HEK293T (cell line): ENCODE results near the gene OR10D3.

Experiments
- ARNT ChIP-seq: fragments of 450-650 bp; IDR thresholded peaks from 2 replicates; pipeline ENCODE4 v1.6.1; 2017; ENCODE audit warnings: mild to moderate bottlenecking
- BHLHE40 ChIP-seq: fragments of 450-650 bp; IDR thresholded peaks from 2 replicates; pipeline ENCODE4 v1.6.1; 2016; ENCODE audit warnings: mild to moderate bottlenecking, moderate library complexity, borderline replicate concordance
- FOXK2 ChIP-seq: fragments of 450-650 bp; IDR thresholded peaks from 2 replicates; pipeline ENCODE4 v1.6.1; 2016; ENCODE audit warnings: mild to moderate bottlenecking
- LEF1 ChIP-seq: fragments of 450-650 bp; IDR thresholded peaks from 2 replicates; pipeline ENCODE4 v1.6.1; 2017; ENCODE audit warnings: mild to moderate bottlenecking, borderline replicate concordance
- SP1 ChIP-seq: fragments of 450-650 bp; IDR thresholded peaks from 2 replicates; pipeline ENCODE4 v1.6.1; 2017
- TARDBP ChIP-seq: fragments of 450-650 bp; IDR thresholded peaks from 2 replicates; pipeline ENCODE4 v1.6.1; 2016

DNA sequence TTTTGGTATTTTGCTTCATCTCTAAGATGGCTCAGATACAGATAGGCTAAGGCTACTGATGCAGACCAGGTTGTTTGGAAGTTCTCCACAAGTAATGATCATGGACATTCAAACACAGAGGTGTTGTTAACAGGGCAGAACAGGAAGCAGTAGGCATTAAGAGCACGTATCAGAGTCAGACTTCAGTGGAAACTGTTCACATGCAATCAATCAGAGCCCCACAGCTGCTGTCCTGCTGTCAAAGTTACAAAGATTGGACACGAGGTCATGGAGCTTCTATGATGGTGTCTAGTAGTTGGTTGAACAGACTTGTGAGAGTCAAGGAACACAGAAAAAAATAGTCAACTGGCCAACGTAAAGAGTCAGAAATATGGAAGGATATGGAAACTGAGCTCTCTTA lies 19.8 kb downstream of the OR10D3 start:
- no peak for TF ChIP-seq FOXK2
- TF ChIP-seq ARNT: no peak
- TF ChIP-seq TARDBP: no peak
- no peak for TF ChIP-seq LEF1
- no peak for TF ChIP-seq BHLHE40
- TF ChIP-seq SP1: no peak
